Psoas muscle (tissue), 8 donors: ENCODE data around the gene ZCCHC7. TPM values are rescaled to one million over a fixed set of nuclear protein-coding genes. Genes with fewer than 3 reads are reported as not detected.

Experiments
- ATAC-seq, 4 donors: fragments of 200-7000 bp; cut with Tn5 transposase; one replicate each; pipeline ENCODE4 v1.9.1; 2020; ENCODE audit warnings: moderate library complexity in 3 of 4, mild to moderate bottlenecking in 2 of 4
- DNase-seq, 2 donors: peaks; one replicate each; pipeline ENCODE4 v3.0.0-alpha.2; 2020
- H3K27ac ChIP-seq: fragments of 200-600 bp; one replicate; pipeline ENCODE4 v1.8.0; 2022
- H3K27me3 ChIP-seq, 3 donors: fragments of 200-600 bp in 1 of 3; one replicate each; pipeline versions ENCODE4 v1.6.1 to v1.8.0; 2013 to 2022; ENCODE audit warnings: low read length in 2 of 3, mild to moderate bottlenecking in 2 of 3, moderate library complexity in 1 of 3; ENCODE audit not compliant: insufficient read depth in 3 of 3
- H3K36me3 ChIP-seq, 2 donors: fragments of 200-600 bp in 1 of 2; one replicate each; pipeline versions ENCODE4 v1.6.1 to v1.8.0; 2013 to 2022; ENCODE audit warnings: low read depth in 1 of 2, mild to moderate bottlenecking in 1 of 2, moderate library complexity in 1 of 2; ENCODE audit not compliant: insufficient read depth in 1 of 2
- H3K4me1 ChIP-seq: fragments of 200-600 bp; one replicate; pipeline ENCODE4 v1.8.0; 2022
- H3K4me3 ChIP-seq: fragments of 200-600 bp; one replicate; pipeline ENCODE4 v1.8.0; 2022; ENCODE audit warnings: mild to moderate bottlenecking
- H3K9me3 ChIP-seq: fragments of 200-600 bp; one replicate; pipeline ENCODE4 v1.8.0; 2022
- WGBS, 3 donors: extraction: QIAGEN DNeasy Blood & Tissue Kit; methylation state at CpG; one replicate each; pipeline versions ENCODE4 v1.1.6 to v1.1.7; 2013; 5-methylcytosine and 5-hydroxymethylcytosine counted together
- intact Hi-C, 2 donors: fragments of 100-400 bp; cut with DNase I; formaldehyde crosslinking; loops; one replicate each; pipeline versions ENCODE4 v1.11.0 to v1.14.2; 2022
- polyA plus RNA-seq, 3 donors: library from polyadenylated mRNA; stranded (reverse); fragments of 200-250 nt; gene quantifications; one replicate each; pipeline ENCODE4 v1.2.3, GENCODE V29; 2013
- total RNA-seq, 4 donors: library from RNA; stranded (reverse); fragmentation: NEBNext Ultra II Directional in 2 of 4; extraction: Animal tissue kit (Norgen Biotek cat#: 25700) in 2 of 4; gene quantifications; one replicate each; pipeline versions ENCODE4 v1.2.1 to v1.2.4, GENCODE V29; 2021 to 2023
- TF ChIP-seq, protein P1 (sequence below): fragments of 200-600 bp; IDR thresholded peaks from one replicate; pipeline ENCODE4 v1.8.0; 2022; ENCODE audit warnings: antibody characterized with exemption
- donor health status: healthy with polysubstance abuse.
- donor health status: DM: no; HTN: no; CAD: no; lungs with moderate emphysema.
- donor health status: Bipolar disorder and iron deficiency.
- donor health status: healthy.
- donor health status: DM: yes; HTN: yes; CAD: no.
- donor health status: DM: no; HTN: no; CAD: no.
- donor health status: DM: no; HTN: no; CAD: no.
- donor health status: DM: yes; HTN: yes; CAD: no.

ZCCHC7 gene
- total and polyA plus RNA-seq, 7 donors = 6.2 to 10.3 (median 7.3) TPM

DNA sequence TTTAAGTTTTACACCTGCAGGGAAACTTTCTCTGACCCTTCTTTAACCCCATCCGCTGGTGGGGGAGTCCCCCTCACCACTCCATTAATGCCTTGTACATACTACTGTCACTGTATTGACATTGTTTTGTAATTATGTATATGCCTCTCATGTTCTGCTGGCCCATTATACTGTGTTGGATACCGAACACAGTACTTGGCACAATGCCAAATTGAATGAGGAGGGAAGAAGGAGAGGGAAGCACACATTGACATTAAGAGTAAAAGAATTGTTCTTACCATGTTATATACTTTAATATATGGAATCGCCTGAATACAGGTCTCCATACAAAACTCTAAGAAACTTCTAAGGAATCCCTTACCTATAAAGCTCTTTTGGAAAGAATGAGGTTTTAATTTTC is 228.5 kb downstream of the ZCCHC7 start:
- Histone ChIP-seq H3K27me3 (no peaks in the 10 kb centered on the region), H3K36me3 (peaks cover 0 to 18% of the 10 kb centered on the region in 2 donors), H3K4me3 (no peak overlapping the region), H3K27ac (no peak overlapping the region), H3K9me3 (no peaks in the 10 kb centered on the region), H3K4me1 (no peaks in the 10 kb centered on the region)
- WGBS, 3 donors = 74 to 80% (median 77%) methylated on average over 3 of the region's 3 CpGs
- DNase-seq = no peak
- intact Hi-C loops = no loop called here
- TF ChIP-seq, protein P1, sequence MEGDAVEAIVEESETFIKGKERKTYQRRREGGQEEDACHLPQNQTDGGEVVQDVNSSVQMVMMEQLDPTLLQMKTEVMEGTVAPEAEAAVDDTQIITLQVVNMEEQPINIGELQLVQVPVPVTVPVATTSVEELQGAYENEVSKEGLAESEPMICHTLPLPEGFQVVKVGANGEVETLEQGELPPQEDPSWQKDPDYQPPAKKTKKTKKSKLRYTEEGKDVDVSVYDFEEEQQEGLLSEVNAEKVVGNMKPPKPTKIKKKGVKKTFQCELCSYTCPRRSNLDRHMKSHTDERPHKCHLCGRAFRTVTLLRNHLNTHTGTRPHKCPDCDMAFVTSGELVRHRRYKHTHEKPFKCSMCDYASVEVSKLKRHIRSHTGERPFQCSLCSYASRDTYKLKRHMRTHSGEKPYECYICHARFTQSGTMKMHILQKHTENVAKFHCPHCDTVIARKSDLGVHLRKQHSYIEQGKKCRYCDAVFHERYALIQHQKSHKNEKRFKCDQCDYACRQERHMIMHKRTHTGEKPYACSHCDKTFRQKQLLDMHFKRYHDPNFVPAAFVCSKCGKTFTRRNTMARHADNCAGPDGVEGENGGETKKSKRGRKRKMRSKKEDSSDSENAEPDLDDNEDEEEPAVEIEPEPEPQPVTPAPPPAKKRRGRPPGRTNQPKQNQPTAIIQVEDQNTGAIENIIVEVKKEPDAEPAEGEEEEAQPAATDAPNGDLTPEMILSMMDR = no peak
- ATAC-seq = no peak

DNA sequence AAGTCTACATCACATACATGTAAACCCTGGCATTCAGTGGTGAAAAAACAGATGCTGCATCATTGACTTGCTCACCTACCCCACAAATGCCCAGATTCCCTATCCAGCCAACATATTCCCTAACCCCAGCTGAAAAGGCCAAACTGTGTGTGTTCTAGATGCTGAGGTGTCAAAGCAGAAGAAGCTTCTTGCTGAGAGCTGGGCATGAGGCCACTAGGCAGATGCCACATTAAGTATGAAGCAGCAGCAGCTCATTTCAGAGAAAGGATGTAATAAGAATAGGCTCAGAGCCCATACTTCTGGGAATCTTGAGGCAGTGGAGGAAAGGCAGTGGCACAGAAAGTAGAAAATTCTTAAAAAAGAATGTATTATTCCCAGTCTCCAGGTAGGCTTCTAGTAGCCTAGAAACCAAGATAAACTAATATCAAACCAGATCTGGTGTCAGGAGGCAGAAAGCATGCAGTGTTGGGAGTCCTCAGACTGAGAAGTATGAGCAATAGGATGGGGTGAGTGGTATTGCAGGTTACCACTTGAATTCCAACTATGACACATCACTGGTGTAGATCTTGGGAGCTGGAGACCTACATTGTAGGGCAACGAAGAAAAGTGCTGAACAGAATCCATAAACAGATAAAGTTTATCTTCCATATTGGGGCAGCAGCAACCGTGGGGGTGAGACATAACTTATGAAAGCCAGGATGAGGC is 230.3 kb downstream of the ZCCHC7 start:
- Histone ChIP-seq H3K4me1 (no peaks in the 10 kb centered on the region), H3K9me3 (no peaks in the 10 kb centered on the region), H3K4me3 (no peak overlapping the region), H3K27ac (no peak overlapping the region), H3K27me3 (no peaks in the 10 kb centered on the region), H3K36me3 (peaks cover 0 to 34% of the 10 kb centered on the region in 2 donors)
- TF ChIP-seq, protein P1 = no peak
- WGBS, 3 donors = 64 to 96% (median 95%) methylated on average over 2 of the region's 2 CpGs
- intact Hi-C loops = no loop called here
- no peak for ATAC-seq
- no peak for DNase-seq

DNA sequence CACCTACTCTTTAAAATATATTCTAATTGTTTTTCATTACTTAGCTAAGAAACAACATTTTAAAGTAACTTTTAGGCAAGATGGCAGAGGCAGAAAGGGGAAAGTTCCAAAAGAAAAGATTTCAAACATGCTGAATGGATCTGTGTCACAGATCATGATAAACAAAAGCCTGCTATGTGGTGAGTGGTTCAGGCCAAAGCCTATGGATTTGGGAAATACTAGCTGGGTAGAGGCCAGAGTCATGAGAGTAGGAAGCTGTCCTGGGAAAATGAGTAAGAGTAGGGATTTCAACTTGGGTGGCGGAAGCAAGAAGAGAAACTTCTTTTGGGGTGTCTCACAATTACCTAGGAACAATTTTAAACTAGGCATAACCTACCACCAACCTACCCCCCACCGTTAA is 233.4 kb downstream of the ZCCHC7 start:
- no peaks in the 10 kb centered on the region for H3K4me1 ChIP-seq
- no peak for DNase-seq
- H3K4me3 ChIP-seq = no peak overlapping the region
- 92 to 94% (median 92%) methylated on average over 2 of the region's 2 CpGs for WGBS, 3 donors
- no peak overlapping the region for H3K27ac ChIP-seq
- no peaks in the 10 kb centered on the region for H3K9me3 ChIP-seq
- H3K36me3 ChIP-seq = peaks cover 0 to 58% of the 10 kb centered on the region in 2 donors
- ATAC-seq = no peak
- intact Hi-C loops = no loop called here
- H3K27me3 ChIP-seq = no peaks in the 10 kb centered on the region
- TF ChIP-seq, protein P1 = no peak

DNA sequence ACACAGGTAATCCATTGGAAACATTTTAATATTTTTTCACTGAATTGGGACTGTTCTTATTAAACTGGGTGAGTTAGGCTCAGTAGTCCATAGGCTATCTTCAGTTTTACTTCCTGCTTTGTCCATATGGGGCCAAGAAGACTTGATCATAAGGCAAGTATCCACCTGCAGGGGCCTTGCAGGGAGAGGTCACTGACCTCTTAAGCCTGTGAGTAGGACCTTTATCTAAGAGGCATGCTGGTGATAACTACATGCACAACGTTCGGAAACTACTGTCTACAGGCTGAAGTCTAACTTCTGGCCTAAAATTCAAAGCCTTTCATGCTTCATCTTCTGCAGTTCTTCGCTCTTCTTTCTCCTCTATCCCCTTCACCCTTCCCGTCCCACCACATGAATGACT is 242.1 kb downstream of the ZCCHC7 start:
- TF ChIP-seq, protein P1 = no peak
- no peak overlapping the region for H3K4me3 ChIP-seq
- H3K27me3 ChIP-seq = no peaks in the 10 kb centered on the region
- H3K36me3 ChIP-seq = peaks cover 0 to 12% of the 10 kb centered on the region in 2 donors
- no peaks in the 10 kb centered on the region for H3K4me1 ChIP-seq
- H3K9me3 ChIP-seq = no peaks in the 10 kb centered on the region
- 91 to 93% (median 93%) methylated on average over 4 of the region's 4 CpGs for WGBS, 3 donors
- DNase-seq (no peak), ATAC-seq (no peak)
- intact Hi-C loops = loop anchor here in 1 of 2 donors (10.0 kb wide), 1 partner anchor 488 kb away; no protein-coding TSS in a partner anchor
- no peak overlapping the region for H3K27ac ChIP-seq
